GM21423 (cell line): Measurements from ENCODE around the gene PIK3C3.
"Not testable (repeated sequence)": the region's sequence is repeated elsewhere in the genome, so short reads cannot be mapped to it uniquely, and the experiment has no call there.

Experiments
- ATAC-seq: cut with Tn5 transposase; IDR thresholded peaks from one replicate; pipeline ENCODE4 v1.9.1; 2021; ENCODE audit warnings: mild to moderate bottlenecking, moderate library complexity; ENCODE audit not compliant: unreplicated experiment

Gene PIK3C3

DNA sequence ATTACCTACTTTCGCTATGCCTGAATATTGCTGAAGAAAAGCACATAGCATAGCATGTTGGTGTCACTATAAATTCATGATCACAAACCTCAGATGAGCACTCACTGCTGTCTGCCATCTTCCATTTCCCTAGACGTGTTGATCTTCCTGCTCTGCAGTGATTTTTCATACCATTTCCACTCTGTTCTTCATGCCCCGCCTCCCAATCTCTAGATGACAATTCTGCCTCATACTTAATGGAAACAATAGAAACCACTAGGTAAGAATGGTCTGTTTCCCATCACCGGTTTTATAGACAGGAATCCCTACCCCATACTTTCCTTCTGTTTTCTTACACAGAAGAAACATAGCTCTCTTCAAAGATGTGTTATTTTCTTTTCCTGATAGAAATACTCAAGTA lies 63.8 kb downstream of the PIK3C3 start:
- ATAC-seq, result no peak

GRCh38 chr18:42024131-42024530 lies 69.1 kb downstream of the PIK3C3 start:
- ATAC-seq, result no peak

DNA sequence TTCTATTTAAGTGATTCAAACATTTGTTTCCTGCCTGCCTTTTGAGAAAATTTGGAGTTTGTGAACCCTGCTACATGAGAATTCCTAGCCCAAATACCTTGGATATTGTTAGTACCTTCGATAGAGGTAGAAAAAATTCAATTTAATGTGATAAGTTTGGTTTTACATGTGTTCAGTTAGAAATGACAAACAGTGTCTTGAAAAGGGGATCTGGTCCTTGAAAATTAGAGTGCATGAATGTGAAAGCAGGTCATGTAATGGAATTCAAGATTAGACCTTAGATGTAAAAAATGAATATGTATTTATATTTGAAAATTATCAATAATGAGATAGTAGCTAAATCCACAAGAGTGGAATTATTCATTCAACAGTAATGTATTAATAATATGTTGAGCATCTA lies 70.5 kb downstream of the PIK3C3 start:
- no peak for ATAC-seq

DNA sequence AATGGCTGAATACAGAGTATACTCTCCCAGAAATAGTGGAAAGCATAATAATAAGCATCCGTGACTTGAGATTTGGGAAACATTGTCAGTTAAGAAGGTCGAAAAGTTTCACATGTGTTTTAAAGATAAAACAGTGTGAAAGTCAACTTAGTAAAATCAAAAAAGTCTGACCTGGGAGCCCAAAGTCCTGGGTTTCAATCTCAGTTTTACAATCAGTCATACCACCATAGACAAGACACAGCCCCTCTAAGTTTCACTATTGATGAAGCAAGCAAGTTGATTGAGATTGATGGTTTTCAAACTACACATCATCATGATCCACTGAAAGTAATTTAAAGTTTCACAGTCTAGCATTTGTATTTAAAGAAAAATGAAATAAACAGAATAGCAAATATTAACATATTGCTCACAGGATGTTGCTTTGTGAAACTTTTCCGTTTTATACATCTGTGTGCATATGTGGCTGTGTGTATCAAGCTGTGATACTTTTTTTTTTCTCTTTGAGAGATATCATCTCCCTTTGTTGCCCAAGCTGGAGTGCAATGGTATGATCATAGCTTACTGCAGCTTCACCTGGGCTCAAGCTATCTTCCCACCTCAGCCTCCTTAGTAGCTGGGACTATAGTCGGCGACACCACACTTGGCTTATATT lies 71.1 kb downstream of the PIK3C3 start:
- ATAC-seq, result peak; percentile 94

- no peak for ATAC-seq
These were observed 73.3 kb downstream of the PIK3C3 start for GRCh38 chr18:42028247-42028832.

GRCh38 chr18:42029092-42029491 lies 74.1 kb downstream of the PIK3C3 start:
- no peak for ATAC-seq

GRCh38 chr18:42030586-42031182 lies 75.7 kb downstream of the PIK3C3 start:
- ATAC-seq, result no peak

DNA sequence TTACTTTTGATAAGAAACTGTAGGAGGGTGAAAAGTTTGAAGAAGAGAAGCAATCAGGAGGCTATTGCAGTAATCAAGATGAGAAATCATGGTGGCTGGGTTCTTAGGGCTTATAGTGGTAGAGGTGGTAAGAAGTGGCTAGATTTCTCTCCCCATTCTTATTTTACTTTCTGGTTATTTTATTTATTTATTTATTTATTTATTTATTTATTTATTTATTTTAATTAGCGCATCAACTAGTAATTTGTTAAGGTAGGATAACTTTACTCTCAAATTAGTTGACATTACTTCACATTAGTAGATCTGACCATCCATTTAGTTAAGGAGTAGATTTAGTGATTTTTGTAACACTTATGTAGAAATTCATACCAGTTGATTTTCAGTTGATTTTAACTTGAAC lies 77.4 kb downstream of the PIK3C3 start:
- ATAC-seq, result no peak

DNA sequence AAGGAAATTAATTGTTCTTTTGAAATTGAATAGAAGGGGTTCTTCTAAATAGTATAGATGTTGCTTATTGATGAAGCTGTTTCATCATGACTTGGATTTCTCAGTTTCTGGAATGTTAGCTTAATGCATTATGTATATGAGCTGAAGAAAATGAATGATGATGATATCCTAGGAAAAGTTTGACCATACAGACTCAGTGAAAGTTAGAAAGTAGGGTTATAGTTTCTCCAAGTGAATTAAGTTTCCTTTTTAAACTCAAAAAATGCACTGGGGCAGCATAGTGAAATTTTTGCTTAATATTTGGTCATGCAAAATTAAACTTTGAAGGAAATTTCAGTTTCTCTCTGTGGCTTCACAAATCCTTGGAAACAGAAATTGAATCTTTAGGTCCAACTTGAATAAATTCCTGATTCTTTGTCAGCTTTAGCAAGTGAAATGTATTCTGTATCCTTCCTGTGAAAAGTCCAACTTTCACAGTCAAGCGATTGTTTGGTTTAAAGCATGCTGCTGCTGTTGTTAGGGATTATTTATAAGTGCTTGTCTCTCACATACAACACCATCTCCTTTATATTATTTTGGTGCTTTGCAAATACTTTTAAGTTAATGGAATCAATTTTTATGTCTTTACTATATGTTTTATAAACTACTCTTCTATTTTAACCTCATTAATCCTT lies 78.2 kb downstream of the PIK3C3 start:
- ATAC-seq, result no peak

DNA sequence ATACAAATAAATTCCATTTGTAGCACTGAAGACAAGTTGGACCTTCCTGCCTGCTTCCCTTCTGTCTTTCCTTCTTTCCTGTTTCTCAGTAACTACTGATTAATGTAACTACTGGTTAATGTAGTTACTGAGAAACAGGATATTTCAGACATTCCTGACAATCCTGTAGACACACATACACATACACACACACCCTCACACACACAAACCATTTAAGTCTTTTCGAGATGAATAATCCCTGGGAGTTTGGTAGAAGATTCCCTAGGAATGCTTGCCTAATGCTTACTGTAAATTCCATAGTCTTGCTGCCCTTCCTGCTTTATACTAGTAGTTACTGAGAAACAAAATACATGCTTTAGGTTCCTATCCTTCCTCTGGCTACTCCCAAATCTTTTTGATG lies 83.9 kb downstream of the PIK3C3 start:
- no peak for ATAC-seq

DNA sequence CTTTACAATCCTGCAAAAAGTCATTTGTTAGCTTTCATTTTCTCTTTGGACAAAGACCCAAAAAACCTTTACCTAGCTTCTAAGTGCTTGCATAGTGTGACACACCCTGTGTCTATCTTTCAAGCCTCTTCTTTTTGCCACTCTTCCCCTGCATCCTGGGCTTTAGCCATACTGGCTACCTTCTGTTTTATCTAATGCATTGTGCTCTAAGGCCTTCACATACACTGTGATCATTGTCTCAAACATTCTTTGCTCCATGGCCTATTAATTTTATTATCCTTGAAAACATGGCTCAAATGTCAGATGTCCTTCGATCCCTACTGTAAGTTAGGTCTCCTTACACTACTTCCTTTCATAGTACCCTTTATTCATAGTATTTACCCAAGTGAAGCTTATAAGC lies 84.4 kb downstream of the PIK3C3 start:
- ATAC-seq, result no peak

DNA sequence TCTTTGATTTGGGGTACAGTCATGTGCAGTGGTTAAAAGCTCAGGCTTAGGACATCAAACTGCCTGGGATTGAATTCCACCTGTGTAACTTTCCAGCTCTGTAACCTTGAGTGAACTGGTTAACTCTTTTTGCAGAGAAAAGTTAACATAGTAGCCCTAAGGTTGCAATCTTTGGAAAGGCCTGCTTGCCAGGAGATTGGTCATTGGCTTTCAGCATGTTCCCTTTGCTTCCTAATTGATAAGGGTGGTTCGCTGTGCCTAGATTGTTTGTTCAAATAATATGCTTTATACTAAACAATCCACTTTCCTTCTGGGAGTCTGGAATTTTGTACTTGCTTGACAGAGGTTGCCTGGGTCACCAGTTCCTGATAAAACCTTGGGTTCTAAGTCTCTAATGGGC lies 86.8 kb downstream of the PIK3C3 start:
- ATAC-seq, result no peak

- no peak for ATAC-seq
These were observed 90.3 kb downstream of the PIK3C3 start for GRCh38 chr18:42045346-42045745.

DNA sequence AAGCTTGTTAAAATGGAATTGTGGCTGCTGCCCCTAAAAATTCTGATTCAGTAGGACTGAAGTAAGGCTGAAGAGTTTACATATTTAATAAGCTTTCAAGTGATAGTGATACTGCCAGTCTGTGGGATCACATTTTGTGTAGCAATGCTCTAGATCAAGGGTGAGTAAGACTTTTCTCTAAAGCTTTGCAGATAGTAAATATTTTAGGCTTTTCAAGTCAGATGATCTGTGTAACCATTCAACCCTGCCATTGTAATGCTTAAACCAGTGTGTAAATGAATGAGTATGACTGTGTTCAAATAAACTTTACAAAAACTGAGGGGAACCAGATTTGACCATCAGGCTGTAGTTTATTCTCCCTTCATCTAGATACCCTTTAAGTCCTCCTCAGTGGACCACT lies 92.7 kb downstream of the PIK3C3 start:
- no peak for ATAC-seq

DNA sequence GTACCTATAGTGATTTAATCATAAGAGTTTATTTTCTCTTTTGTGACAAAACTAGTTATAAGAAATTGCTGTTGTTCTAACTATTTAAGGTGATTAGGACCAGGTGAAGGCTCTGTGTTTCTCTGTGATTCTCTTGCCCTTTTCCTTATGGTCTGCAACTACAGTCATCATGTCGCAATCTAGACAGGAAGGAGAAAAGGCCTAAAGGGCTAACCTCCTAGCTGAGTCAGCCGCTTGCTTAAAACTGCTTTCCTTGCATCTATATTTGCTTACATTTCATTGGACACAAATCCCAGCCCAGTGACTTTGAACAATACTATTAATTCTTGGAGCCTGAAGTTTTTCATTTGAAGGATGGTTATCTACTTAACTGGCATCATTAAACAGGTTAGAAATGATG lies 93.1 kb downstream of the PIK3C3 start:
- no peak for ATAC-seq

DNA sequence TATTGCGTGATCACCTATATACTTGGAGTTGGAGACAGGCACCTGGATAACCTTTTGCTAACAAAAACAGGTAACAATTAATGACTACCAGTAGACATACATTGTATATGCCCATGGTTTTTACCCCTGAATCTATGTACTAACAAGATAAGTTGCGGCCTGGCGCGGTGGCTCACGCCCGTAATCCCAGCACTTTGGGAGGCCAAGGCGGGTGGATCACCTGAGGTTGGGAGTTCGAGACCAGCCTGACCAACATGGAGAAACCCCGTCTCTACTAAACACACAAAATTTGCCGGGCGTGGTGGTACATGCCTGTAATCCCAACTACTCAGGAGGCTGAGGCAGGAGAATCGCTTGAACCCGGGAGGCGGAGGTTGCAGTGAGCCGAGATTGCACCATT lies 94.5 kb downstream of the PIK3C3 start:
- ATAC-seq, result not testable (repeated sequence)

GRCh38 chr18:42051411-42051810 lies 96.4 kb downstream of the PIK3C3 start:
- ATAC-seq, result no peak

DNA sequence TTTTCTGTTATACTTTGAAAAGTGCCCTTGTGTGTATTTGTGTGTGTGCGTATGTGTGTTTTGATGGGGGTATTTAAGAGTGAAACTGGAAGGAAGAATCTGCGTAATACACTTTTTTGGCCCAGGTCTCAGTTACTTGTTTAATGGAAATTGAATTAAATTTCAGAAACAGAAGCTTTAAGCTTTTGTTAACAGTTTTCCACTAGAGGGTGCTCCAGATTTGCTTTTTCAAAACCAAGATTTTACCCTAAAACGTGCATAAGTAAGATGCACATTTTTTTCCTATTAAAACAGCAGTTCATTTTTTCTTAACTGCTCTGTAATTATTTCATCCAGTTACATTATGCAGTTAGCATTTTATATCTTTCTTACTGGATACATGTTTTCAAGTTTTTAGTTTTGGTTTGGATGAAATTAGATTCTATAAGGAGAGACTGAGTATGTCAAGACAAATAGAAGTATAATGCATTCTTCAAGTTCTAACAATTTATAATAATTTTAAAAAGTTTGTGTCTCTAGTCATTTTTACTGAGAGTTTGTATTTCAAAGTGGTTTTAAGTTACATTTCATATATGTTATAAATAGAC lies 97.2 kb downstream of the PIK3C3 start:
- no peak for ATAC-seq

DNA sequence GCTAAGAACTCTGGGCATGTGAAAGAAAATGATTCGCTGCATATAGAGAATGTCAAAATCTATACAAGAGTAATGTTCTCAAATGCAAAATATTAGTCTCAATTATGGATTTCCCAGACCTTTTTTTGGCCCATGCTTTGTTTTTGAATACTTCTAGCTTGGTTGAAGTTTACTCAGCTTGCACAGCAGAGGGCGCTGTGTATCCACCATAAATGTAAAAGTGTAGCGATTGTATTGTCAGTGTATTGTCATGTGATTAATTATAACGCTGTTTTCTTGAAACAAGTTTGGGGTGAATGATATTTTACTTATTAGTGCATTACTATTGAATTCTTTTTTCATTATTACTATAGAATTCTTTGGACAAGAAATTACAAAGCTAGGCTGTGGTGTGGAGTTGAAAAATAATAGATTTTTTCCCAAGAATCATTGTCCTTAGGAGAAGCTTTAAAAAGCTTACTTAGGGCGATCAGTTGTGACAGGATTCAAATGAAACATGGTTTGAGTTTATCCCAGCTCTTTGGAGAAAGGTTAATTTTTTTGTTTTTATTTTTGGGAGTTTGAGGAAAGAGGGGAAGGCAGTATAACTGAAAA lies 98.3 kb downstream of the PIK3C3 start:
- peak; percentile 81 for ATAC-seq

GRCh38 chr18:42064109-42064508 lies 109.1 kb downstream of the PIK3C3 start:
- no peak for ATAC-seq

DNA sequence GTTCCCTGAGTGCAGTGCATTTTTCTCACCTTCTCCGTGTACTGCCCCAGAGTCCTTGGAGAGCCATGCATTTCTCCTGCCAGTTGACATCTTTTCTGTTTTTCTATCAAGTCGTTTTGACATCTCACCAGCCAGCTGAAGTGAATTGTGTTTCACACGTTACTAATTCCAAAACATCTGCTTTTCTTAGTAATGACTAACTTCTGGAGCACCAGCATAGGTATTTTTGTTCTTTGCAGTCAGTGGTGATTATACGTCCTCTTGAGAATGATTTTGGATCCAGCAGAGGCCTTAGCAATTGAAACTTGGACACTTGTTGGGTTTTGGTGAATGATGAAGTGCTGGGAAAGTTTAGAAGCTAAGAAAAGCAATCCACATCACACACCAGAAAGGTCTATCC lies 112.5 kb downstream of the PIK3C3 start:
- no peak for ATAC-seq
